Endodermal cell (in vitro differentiated cells): ENCODE results near the gene GPHN. TPM values are rescaled to one million over a fixed set of nuclear protein-coding genes. Genes with fewer than 3 reads are reported as not detected.

ENCODE experiments used
- DNase-seq: peaks from one replicate; pipeline ENCODE4 v3.0.0-alpha.2; 2017
- H3K27ac ChIP-seq: 2 replicates; pipeline ENCODE4 v1.5.1; 2013; ENCODE audit warnings: mild to moderate bottlenecking, low read depth, low read length, moderate library complexity
- H3K27me3 ChIP-seq: 2 replicates; pipeline ENCODE4 v1.6.1; 2013; ENCODE audit warnings: mild to moderate bottlenecking, low read length, moderate library complexity; ENCODE audit not compliant: insufficient read depth, control insufficient read depth, poor library complexity, severe bottlenecking
- H3K36me3 ChIP-seq: 2 replicates; pipeline ENCODE4 v1.7.0; 2013; ENCODE audit warnings: mild to moderate bottlenecking, low read length, moderate library complexity; ENCODE audit not compliant: control insufficient read depth, insufficient read depth
- H3K4me1 ChIP-seq: one replicate; pipeline ENCODE4 v1.7.0; 2013; ENCODE audit warnings: low read length; ENCODE audit not compliant: control insufficient read depth, insufficient read depth
- H3K4me3 ChIP-seq: 2 replicates; pipeline ENCODE4 v1.5.1; 2013; ENCODE audit warnings: mild to moderate bottlenecking, low read length, moderate library complexity
- H3K9ac ChIP-seq: 2 replicates; pipeline ENCODE4 v1.6.1; 2013; ENCODE audit warnings: mild to moderate bottlenecking, low read length, moderate library complexity; ENCODE audit not compliant: poor library complexity, severe bottlenecking; ENCODE audit errors: extremely low read depth
- H3K9me3 ChIP-seq: 2 replicates; pipeline ENCODE4 v1.6.1; 2013; ENCODE audit warnings: mild to moderate bottlenecking, low read length, moderate library complexity; ENCODE audit not compliant: control insufficient read depth
- H3K27ac Mint-ChIP-seq: 2 replicates; pipeline ENCODE4 v1.8.0; 2020; ENCODE audit warnings: mixed read lengths
- H3K27me3 Mint-ChIP-seq: 2 replicates; pipeline ENCODE4 v1.8.0; 2021; ENCODE audit warnings: mild to moderate bottlenecking, mixed read lengths; ENCODE audit not compliant: insufficient read depth
- H3K36me3 Mint-ChIP-seq: 2 replicates; pipeline ENCODE4 v1.8.0; 2020; ENCODE audit warnings: low read depth, mixed read lengths
- H3K4me1 Mint-ChIP-seq: 2 replicates; pipeline ENCODE4 v1.8.0; 2020; ENCODE audit warnings: mixed read lengths
- H3K4me3 Mint-ChIP-seq: 2 replicates; pipeline ENCODE4 v1.8.0; 2020; ENCODE audit warnings: mild to moderate bottlenecking, moderate library complexity, mixed read lengths
- H3K9me3 Mint-ChIP-seq: 2 replicates; pipeline ENCODE4 v1.8.0; 2020; ENCODE audit warnings: mild to moderate bottlenecking, mixed read lengths
- CTCF ChIP-seq: fragments of 200-600 bp; sonication (generic); conservative IDR thresholded peaks from 2 replicates; pipeline ENCODE4 v1.5.0; 2021; ENCODE audit warnings: antibody characterized with exemption, mild to moderate bottlenecking
- WGBS, 2 experiments: methylation state at CpG; one replicate each; pipeline versions ENCODE4 v1.1.5 to v1.1.7; 2013; ENCODE audit warnings: missing lambda C conversion rate in 2 of 2, mixed read lengths in 1 of 2; ENCODE audit not compliant: insufficient coverage in 1 of 2, insufficient read length in 1 of 2; 5-methylcytosine and 5-hydroxymethylcytosine counted together
- total RNA-seq, 2 donors: library from RNA; stranded (reverse); fragmentation: NEBNext Ultra II Directional in 1 of 2; extraction: Animal tissue kit (Norgen Biotek cat#: 25700) in 1 of 2; gene quantifications; 2 replicates in 1 of 2; 3 replicates in 1 of 2; pipeline ENCODE4 v1.2.1, GENCODE V29; 2021

GPHN gene
- total RNA-seq, 2 donors from 2014 or later = 12.4 to 15.0 TPM

DNA sequence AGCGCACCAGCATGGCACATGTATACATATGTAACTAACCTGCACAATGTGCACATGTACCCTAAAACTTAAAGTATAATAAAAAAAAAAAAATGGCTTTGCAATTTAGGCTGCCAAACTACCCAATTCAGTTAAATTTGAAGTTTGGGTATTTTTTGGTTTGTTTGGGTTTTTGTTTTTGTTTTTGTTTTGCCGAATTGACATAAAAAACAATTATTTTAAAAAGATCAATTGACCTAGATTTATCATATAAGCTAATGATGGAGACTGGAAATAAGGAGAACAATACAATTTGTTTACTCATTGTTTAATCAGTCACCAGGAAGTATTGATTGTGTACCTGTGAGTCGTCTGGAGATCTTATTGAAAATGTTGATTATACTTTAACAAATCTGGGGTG lies 619.2 kb downstream of the GPHN start:
- peaks cover 14% of the 10 kb centered on the region for H3K36me3 ChIP-seq
- no peak for DNase-seq
- H3K4me1 ChIP-seq = peaks cover 3% of the 10 kb centered on the region
- H3K4me1 Mint-ChIP-seq = peaks cover 7% of the 10 kb centered on the region
- H3K36me3 Mint-ChIP-seq = peaks cover 8% of the 10 kb centered on the region
- no peak for TF ChIP-seq CTCF
- no peak overlapping the region for H3K4me3 Mint-ChIP-seq
- no peaks in the 10 kb centered on the region for H3K27me3 Mint-ChIP-seq
- no peaks in the 10 kb centered on the region for H3K27me3 ChIP-seq
- H3K9ac ChIP-seq = no peak overlapping the region
- no peak overlapping the region for H3K27ac Mint-ChIP-seq
- 90 to 100% methylated on average over 1 of the region's 3 CpGs for WGBS, 2 experiments
- no peak overlapping the region for H3K4me3 ChIP-seq
- no peaks in the 10 kb centered on the region for H3K9me3 Mint-ChIP-seq
- peaks cover 4% of the 10 kb centered on the region for H3K9me3 ChIP-seq
- no peak overlapping the region for H3K27ac ChIP-seq

- H3K9me3 ChIP-seq = peaks cover 4% of the 10 kb centered on the region
- H3K36me3 Mint-ChIP-seq = peaks cover 2% of the 10 kb centered on the region
- H3K27ac Mint-ChIP-seq = no peak overlapping the region
- peaks cover 4% of the 10 kb centered on the region for H3K36me3 ChIP-seq
- H3K9ac ChIP-seq = no peak overlapping the region
- H3K4me3 Mint-ChIP-seq = no peak overlapping the region
- H3K4me1 ChIP-seq = peaks cover 3% of the 10 kb centered on the region
- no peak overlapping the region for H3K27ac ChIP-seq
- no peaks in the 10 kb centered on the region for H3K9me3 Mint-ChIP-seq
- no peak for TF ChIP-seq CTCF
- no peaks in the 10 kb centered on the region for H3K27me3 Mint-ChIP-seq
- no peaks in the 10 kb centered on the region for H3K27me3 ChIP-seq
- WGBS, 2 experiments = 100% methylated on average over 1 of the region's 2 CpGs; no CpG with 5 or more reads in 1 of the 2 experiments
- no peak for DNase-seq
- H3K4me3 ChIP-seq = no peak overlapping the region
- peaks cover 7% of the 10 kb centered on the region for H3K4me1 Mint-ChIP-seq
Observed at GRCh38 chr14:67129768-67130167, 621.8 kb downstream of the GPHN start.

- H3K4me1 ChIP-seq = no peaks in the 10 kb centered on the region
Observed at GRCh38 chr14:67131691-67132090, 623.7 kb downstream of the GPHN start.

More at GRCh38 chr14:67131691-67132090, 623.7 kb downstream of the GPHN start:
- Histone ChIP-seq H3K4me3 (no peak overlapping the region), H3K36me3 (peaks cover 4% of the 10 kb centered on the region), H3K9ac (no peak overlapping the region), H3K27me3 (no peaks in the 10 kb centered on the region), H3K9me3 (no peaks in the 10 kb centered on the region), H3K27ac (no peak overlapping the region)
- Mint-ChIP-seq H3K27me3 (no peaks in the 10 kb centered on the region), H3K9me3 (no peaks in the 10 kb centered on the region), H3K27ac (no peak overlapping the region), H3K4me1 (peaks cover 2% of the 10 kb centered on the region), H3K4me3 (no peak overlapping the region), H3K36me3 (no peaks in the 10 kb centered on the region)
- DNase-seq = no peak
- WGBS, 2 experiments = 100% methylated on average over 1 of the region's 1 CpG; no CpG with 5 or more reads in 1 of the 2 experiments
- TF ChIP-seq CTCF = no peak
